GM18951 (cell line): ENCODE measurements around the gene ALX1.

Experiments used
- POLR2A ChIP-seq: IDR thresholded peaks from 4 replicates; pipeline ENCODE4 v1.6.1; 2011; ENCODE audit warnings: mild to moderate bottlenecking; ENCODE audit not compliant: insufficient read length, insufficient read depth; ENCODE audit errors: extremely low read depth
- in situ Hi-C: fragments of 300-500 bp; cut with MboI; formaldehyde crosslinking; loops from one replicate; pipeline ENCODE4 v1.12.0; 2022; ENCODE audit warnings: low sequenced_read_pairs, mixed read lengths, inconsistent platforms; ENCODE audit not compliant: unreplicated experiment

ALX1 gene

GRCh38 chr12:85280165-85280983, at the start of gene ALX1:
Gene ALX1 (plus strand): TSS chr12:85280220. CDS start chr12:85280262, 42 bp downstream.
- in situ Hi-C loops = no loop called here
- TF ChIP-seq POLR2A = no peak

- TF ChIP-seq POLR2A = no peak
- in situ Hi-C loops = no loop called here
Measured at GRCh38 chr12:85237327-85237726, 42.7 kb upstream of the ALX1 start.

- in situ Hi-C loops = no loop called here
Measured at GRCh38 chr12:85244561-85244960, 35.5 kb upstream of the ALX1 start.

GRCh38 chr12:85253853-85254252, 26.2 kb upstream of the ALX1 start:
- no peak for TF ChIP-seq POLR2A
- in situ Hi-C loops = no loop called here

More at GRCh38 chr12:85244561-85244960, 35.5 kb upstream of the ALX1 start:
- TF ChIP-seq POLR2A = no peak

- in situ Hi-C loops = no loop called here
- no peak for TF ChIP-seq POLR2A
Measured at GRCh38 chr12:85257671-85258070, 22.3 kb upstream of the ALX1 start.

- no peak for TF ChIP-seq POLR2A
- in situ Hi-C loops = no loop called here
Measured at GRCh38 chr12:85260447-85260846, 19.6 kb upstream of the ALX1 start.

GRCh38 chr12:85260896-85261295, 19.1 kb upstream of the ALX1 start:
- no peak for TF ChIP-seq POLR2A
- in situ Hi-C loops = no loop called here

GRCh38 chr12:85266356-85266755, 13.7 kb upstream of the ALX1 start:
- in situ Hi-C loops = no loop called here
- TF ChIP-seq POLR2A = no peak

GRCh38 chr12:85273381-85274314, 6.4 kb upstream of the ALX1 start:
- TF ChIP-seq POLR2A = no peak
- in situ Hi-C loops = no loop called here

GRCh38 chr12:85274315-85274651, 5.7 kb upstream of the ALX1 start:
- no peak for TF ChIP-seq POLR2A
- in situ Hi-C loops = no loop called here

- in situ Hi-C loops = no loop called here
- TF ChIP-seq POLR2A = no peak
Measured at GRCh38 chr12:85275374-85275773, 4.6 kb upstream of the ALX1 start.

GRCh38 chr12:85277191-85277590, 2.8 kb upstream of the ALX1 start:
- in situ Hi-C loops = no loop called here
- no peak for TF ChIP-seq POLR2A

- in situ Hi-C loops = no loop called here
- no peak for TF ChIP-seq POLR2A
Measured at GRCh38 chr12:85277900-85278597, 2.0 kb upstream of the ALX1 start.
